HEK293 (cell line): ENCODE measurements around the gene RAB8A.

Source experiments
- GLI4 ChIP-seq: fragments of 450-650 bp; formaldehyde crosslinking; IDR thresholded peaks from 2 replicates; pipeline ENCODE4 v1.5.1; 2016; ENCODE audit warnings: missing biosample characterization, missing genetic modification characterization
- KLF16 ChIP-seq: fragments of 450-650 bp; formaldehyde crosslinking; IDR thresholded peaks from 2 replicates; pipeline ENCODE4 v1.5.1; 2017; ENCODE audit warnings: missing biosample characterization, missing genetic modification characterization
- YY1 ChIP-seq: fragments of 450-650 bp; formaldehyde crosslinking; IDR thresholded peaks from 2 replicates; pipeline ENCODE4 v1.5.1; 2018; ENCODE audit warnings: missing biosample characterization, missing genetic modification characterization
- ZBTB8A ChIP-seq: fragments of 450-650 bp; formaldehyde crosslinking; IDR thresholded peaks from 2 replicates; pipeline ENCODE4 v1.5.1; 2016; ENCODE audit warnings: missing biosample characterization, missing genetic modification characterization
- ZNF121 ChIP-seq: fragments of 450-650 bp; formaldehyde crosslinking; IDR thresholded peaks from 2 replicates; pipeline ENCODE4 v1.5.1; 2016; ENCODE audit warnings: missing biosample characterization, missing genetic modification characterization
- ZNF157 ChIP-seq: fragments of 450-650 bp; formaldehyde crosslinking; IDR thresholded peaks from 2 replicates; pipeline ENCODE4 v1.5.1; 2016; ENCODE audit warnings: missing biosample characterization, missing genetic modification characterization
- ZNF510 ChIP-seq: fragments of 450-650 bp; formaldehyde crosslinking; IDR thresholded peaks from 2 replicates; pipeline ENCODE4 v1.5.1; 2018; ENCODE audit warnings: mild to moderate bottlenecking, missing genetic modification characterization, missing biosample characterization; ENCODE audit not compliant: insufficient replicate concordance
- ZNF629 ChIP-seq: fragments of 450-650 bp; formaldehyde crosslinking; IDR thresholded peaks from 2 replicates; pipeline ENCODE4 v1.5.1; 2017; ENCODE audit warnings: missing biosample characterization, missing genetic modification characterization
- TF ChIP-seq, protein P1 (sequence below): fragments of 450-650 bp; formaldehyde crosslinking; IDR thresholded peaks from 2 replicates; pipeline ENCODE4 v1.5.1; 2016; ENCODE audit warnings: missing biosample characterization, missing genetic modification characterization
- TF ChIP-seq, protein P2 (sequence below): fragments of 450-650 bp; formaldehyde crosslinking; IDR thresholded peaks from 2 replicates; pipeline ENCODE4 v1.5.1; 2016; ENCODE audit warnings: missing biosample characterization, missing genetic modification characterization
- TF ChIP-seq, protein P3 (sequence below): fragments of 450-650 bp; formaldehyde crosslinking; IDR thresholded peaks from 2 replicates; pipeline ENCODE4 v1.5.1; 2016; ENCODE audit warnings: missing biosample characterization, missing genetic modification characterization
- TF ChIP-seq, protein P4 (sequence below): fragments of 450-650 bp; formaldehyde crosslinking; IDR thresholded peaks from 2 replicates; pipeline ENCODE4 v1.5.1; 2016; ENCODE audit warnings: missing biosample characterization, missing genetic modification characterization
- TF ChIP-seq, protein P5 (sequence below): fragments of 450-650 bp; formaldehyde crosslinking; IDR thresholded peaks from 2 replicates; pipeline ENCODE4 v1.5.1; 2016; ENCODE audit warnings: missing biosample characterization, missing genetic modification characterization
- TF ChIP-seq, protein P6 (sequence below): IDR thresholded peaks from 2 replicates; pipeline ENCODE4 v1.6.1; 2011; ENCODE audit warnings: mild to moderate bottlenecking, low read depth, low read length, borderline replicate concordance

DNA sequence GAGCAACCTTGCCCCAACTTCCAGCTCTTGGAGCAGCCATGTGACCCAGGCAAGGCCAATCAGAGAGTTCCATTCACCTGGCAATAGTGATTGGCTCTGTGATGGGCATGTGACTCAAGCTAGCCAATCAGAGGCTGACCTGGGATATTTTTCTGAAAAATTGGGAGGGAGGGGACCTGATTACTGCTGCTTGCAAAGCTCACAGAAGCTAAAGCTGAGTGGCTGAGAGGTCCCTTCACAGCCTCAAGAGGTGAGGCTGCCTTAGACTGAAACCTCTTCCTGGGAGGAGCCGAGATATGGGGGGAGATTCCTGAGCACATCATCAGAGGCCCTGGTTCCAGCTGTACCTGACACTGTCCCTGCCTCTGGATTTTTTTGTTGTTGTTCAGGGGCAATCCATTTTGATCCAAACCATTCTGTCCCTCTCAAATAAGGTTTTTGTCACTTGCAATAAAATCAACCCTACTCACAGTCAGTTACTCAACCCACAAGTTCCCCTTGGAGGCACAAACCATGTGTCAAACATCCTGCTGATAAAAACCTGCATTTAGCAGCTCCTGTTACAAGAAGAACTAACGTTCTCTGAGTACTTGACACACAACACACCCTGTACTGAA lies 56.9 kb downstream of the RAB8A start:
- TF ChIP-seq ZNF510 (tag by site-specific recombination), result no peak
- TF ChIP-seq ZNF121 (tag by site-specific recombination), result no peak
- TF ChIP-seq, protein P1, sequence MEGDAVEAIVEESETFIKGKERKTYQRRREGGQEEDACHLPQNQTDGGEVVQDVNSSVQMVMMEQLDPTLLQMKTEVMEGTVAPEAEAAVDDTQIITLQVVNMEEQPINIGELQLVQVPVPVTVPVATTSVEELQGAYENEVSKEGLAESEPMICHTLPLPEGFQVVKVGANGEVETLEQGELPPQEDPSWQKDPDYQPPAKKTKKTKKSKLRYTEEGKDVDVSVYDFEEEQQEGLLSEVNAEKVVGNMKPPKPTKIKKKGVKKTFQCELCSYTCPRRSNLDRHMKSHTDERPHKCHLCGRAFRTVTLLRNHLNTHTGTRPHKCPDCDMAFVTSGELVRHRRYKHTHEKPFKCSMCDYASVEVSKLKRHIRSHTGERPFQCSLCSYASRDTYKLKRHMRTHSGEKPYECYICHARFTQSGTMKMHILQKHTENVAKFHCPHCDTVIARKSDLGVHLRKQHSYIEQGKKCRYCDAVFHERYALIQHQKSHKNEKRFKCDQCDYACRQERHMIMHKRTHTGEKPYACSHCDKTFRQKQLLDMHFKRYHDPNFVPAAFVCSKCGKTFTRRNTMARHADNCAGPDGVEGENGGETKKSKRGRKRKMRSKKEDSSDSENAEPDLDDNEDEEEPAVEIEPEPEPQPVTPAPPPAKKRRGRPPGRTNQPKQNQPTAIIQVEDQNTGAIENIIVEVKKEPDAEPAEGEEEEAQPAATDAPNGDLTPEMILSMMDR (tag by site-specific recombination), result no peak
- no peak for TF ChIP-seq KLF16 (tag by site-specific recombination)
- no peak for TF ChIP-seq ZBTB8A
- TF ChIP-seq, protein P2, sequence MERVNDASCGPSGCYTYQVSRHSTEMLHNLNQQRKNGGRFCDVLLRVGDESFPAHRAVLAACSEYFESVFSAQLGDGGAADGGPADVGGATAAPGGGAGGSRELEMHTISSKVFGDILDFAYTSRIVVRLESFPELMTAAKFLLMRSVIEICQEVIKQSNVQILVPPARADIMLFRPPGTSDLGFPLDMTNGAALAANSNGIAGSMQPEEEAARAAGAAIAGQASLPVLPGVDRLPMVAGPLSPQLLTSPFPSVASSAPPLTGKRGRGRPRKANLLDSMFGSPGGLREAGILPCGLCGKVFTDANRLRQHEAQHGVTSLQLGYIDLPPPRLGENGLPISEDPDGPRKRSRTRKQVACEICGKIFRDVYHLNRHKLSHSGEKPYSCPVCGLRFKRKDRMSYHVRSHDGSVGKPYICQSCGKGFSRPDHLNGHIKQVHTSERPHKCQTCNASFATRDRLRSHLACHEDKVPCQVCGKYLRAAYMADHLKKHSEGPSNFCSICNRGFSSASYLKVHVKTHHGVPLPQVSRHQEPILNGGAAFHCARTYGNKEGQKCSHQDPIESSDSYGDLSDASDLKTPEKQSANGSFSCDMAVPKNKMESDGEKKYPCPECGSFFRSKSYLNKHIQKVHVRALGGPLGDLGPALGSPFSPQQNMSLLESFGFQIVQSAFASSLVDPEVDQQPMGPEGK, result no peak
- TF ChIP-seq, protein P3, sequence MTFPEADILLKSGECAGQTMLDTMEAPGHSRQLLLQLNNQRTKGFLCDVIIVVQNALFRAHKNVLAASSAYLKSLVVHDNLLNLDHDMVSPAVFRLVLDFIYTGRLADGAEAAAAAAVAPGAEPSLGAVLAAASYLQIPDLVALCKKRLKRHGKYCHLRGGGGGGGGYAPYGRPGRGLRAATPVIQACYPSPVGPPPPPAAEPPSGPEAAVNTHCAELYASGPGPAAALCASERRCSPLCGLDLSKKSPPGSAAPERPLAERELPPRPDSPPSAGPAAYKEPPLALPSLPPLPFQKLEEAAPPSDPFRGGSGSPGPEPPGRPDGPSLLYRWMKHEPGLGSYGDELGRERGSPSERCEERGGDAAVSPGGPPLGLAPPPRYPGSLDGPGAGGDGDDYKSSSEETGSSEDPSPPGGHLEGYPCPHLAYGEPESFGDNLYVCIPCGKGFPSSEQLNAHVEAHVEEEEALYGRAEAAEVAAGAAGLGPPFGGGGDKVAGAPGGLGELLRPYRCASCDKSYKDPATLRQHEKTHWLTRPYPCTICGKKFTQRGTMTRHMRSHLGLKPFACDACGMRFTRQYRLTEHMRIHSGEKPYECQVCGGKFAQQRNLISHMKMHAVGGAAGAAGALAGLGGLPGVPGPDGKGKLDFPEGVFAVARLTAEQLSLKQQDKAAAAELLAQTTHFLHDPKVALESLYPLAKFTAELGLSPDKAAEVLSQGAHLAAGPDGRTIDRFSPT, result no peak
- no peak for TF ChIP-seq YY1 (tag by site-specific recombination)
- TF ChIP-seq, protein P4, sequence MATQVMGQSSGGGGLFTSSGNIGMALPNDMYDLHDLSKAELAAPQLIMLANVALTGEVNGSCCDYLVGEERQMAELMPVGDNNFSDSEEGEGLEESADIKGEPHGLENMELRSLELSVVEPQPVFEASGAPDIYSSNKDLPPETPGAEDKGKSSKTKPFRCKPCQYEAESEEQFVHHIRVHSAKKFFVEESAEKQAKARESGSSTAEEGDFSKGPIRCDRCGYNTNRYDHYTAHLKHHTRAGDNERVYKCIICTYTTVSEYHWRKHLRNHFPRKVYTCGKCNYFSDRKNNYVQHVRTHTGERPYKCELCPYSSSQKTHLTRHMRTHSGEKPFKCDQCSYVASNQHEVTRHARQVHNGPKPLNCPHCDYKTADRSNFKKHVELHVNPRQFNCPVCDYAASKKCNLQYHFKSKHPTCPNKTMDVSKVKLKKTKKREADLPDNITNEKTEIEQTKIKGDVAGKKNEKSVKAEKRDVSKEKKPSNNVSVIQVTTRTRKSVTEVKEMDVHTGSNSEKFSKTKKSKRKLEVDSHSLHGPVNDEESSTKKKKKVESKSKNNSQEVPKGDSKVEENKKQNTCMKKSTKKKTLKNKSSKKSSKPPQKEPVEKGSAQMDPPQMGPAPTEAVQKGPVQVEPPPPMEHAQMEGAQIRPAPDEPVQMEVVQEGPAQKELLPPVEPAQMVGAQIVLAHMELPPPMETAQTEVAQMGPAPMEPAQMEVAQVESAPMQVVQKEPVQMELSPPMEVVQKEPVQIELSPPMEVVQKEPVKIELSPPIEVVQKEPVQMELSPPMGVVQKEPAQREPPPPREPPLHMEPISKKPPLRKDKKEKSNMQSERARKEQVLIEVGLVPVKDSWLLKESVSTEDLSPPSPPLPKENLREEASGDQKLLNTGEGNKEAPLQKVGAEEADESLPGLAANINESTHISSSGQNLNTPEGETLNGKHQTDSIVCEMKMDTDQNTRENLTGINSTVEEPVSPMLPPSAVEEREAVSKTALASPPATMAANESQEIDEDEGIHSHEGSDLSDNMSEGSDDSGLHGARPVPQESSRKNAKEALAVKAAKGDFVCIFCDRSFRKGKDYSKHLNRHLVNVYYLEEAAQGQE (tag by site-specific recombination), result no peak
- TF ChIP-seq, protein P5, sequence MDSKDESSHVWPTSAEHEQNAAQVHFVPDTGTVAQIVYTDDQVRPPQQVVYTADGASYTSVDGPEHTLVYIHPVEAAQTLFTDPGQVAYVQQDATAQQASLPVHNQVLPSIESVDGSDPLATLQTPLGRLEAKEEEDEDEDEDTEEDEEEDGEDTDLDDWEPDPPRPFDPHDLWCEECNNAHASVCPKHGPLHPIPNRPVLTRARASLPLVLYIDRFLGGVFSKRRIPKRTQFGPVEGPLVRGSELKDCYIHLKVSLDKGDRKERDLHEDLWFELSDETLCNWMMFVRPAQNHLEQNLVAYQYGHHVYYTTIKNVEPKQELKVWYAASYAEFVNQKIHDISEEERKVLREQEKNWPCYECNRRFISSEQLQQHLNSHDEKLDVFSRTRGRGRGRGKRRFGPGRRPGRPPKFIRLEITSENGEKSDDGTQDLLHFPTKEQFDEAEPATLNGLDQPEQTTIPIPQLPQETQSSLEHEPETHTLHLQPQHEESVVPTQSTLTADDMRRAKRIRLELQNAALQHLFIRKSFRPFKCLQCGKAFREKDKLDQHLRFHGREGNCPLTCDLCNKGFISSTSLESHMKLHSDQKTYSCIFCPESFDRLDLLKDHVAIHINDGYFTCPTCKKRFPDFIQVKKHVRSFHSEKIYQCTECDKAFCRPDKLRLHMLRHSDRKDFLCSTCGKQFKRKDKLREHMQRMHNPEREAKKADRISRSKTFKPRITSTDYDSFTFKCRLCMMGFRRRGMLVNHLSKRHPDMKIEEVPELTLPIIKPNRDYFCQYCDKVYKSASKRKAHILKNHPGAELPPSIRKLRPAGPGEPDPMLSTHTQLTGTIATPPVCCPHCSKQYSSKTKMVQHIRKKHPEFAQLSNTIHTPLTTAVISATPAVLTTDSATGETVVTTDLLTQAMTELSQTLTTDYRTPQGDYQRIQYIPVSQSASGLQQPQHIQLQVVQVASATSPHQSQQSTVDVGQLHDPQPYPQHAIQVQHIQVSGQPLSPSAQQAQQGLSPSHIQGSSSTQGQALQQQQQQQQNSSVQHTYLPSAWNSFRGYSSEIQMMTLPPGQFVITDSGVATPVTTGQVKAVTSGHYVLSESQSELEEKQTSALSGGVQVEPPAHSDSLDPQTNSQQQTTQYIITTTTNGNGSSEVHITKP (tag by site-specific recombination), result no peak
- TF ChIP-seq ZNF629 (tag by site-specific recombination), result no peak
- TF ChIP-seq, protein P6, sequence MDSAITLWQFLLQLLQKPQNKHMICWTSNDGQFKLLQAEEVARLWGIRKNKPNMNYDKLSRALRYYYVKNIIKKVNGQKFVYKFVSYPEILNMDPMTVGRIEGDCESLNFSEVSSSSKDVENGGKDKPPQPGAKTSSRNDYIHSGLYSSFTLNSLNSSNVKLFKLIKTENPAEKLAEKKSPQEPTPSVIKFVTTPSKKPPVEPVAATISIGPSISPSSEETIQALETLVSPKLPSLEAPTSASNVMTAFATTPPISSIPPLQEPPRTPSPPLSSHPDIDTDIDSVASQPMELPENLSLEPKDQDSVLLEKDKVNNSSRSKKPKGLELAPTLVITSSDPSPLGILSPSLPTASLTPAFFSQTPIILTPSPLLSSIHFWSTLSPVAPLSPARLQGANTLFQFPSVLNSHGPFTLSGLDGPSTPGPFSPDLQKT, result no peak
- TF ChIP-seq GLI4 (tag by site-specific recombination), result no peak
- no peak for TF ChIP-seq ZNF157 (tag by site-specific recombination)
